C4-2B (cell line): Measurements from ENCODE around the gene FAM78B.

Experiments used
- CTCF ChIP-seq: fragments of 450-650 bp; conservative IDR thresholded peaks from 2 replicates; pipeline ENCODE4 v1.5.1; 2017; ENCODE audit warnings: mild to moderate bottlenecking
- ZFX ChIP-seq: fragments of 450-650 bp; IDR thresholded peaks from 2 replicates; pipeline ENCODE4 v1.6.1; 2017

- no peak for TF ChIP-seq CTCF
- TF ChIP-seq ZFX, result no peak
Observed at GRCh38 chr1:166174108-166174507, 7.3 kb upstream of the FAM78B start.
